Measurements from ENCODE around the gene ANKLE1.

DNA sequence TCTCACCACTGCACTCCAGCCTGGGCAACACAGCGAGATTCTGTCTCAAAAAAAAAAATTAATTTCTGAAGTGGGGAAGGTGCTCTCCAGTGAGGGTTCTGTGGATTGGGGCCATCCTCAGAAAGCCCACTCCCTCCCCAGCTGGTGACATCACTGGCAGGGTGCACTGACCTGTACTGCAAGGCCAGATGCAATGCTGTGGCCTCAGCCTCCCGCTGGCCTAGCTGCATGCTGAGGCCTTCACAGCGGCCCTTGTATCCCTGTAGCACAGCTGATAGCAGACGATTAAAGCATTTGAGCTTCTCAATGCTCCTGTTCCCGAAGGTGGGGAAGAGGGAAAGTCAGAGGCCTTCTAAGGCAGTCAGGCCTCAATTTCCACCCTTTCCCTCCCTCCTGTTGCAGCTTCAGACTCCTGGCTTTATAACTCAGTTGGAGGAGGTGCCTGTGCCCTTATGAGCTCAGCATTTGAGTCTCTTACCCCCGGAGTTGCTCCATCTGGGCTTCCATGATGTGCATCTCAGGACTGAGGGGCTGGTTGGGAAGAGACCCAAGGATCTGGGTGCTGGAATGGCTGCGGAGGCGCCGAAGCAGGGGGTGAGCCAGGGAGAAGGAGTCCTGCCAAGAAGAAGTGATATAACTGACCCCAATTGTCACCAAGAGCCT is 22.5 kb upstream of the ANKLE1 start:
- TF ChIP-seq, protein P1, sequence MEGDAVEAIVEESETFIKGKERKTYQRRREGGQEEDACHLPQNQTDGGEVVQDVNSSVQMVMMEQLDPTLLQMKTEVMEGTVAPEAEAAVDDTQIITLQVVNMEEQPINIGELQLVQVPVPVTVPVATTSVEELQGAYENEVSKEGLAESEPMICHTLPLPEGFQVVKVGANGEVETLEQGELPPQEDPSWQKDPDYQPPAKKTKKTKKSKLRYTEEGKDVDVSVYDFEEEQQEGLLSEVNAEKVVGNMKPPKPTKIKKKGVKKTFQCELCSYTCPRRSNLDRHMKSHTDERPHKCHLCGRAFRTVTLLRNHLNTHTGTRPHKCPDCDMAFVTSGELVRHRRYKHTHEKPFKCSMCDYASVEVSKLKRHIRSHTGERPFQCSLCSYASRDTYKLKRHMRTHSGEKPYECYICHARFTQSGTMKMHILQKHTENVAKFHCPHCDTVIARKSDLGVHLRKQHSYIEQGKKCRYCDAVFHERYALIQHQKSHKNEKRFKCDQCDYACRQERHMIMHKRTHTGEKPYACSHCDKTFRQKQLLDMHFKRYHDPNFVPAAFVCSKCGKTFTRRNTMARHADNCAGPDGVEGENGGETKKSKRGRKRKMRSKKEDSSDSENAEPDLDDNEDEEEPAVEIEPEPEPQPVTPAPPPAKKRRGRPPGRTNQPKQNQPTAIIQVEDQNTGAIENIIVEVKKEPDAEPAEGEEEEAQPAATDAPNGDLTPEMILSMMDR (IDR thresholded peaks at IDR 0.05), result no peak
- no peak for TF ChIP-seq POLR2AphosphoS5 (IDR thresholded peaks at IDR 0.05)
- TF ChIP-seq POLR2A (IDR thresholded peaks at IDR 0.05), result no peak
